ENCODE data around the gene CRLF3.
"Not testable (repeated sequence)": the region's sequence is repeated elsewhere in the genome, so short reads cannot be mapped to it uniquely, and the experiment has no call there.

CRLF3 gene

DNA sequence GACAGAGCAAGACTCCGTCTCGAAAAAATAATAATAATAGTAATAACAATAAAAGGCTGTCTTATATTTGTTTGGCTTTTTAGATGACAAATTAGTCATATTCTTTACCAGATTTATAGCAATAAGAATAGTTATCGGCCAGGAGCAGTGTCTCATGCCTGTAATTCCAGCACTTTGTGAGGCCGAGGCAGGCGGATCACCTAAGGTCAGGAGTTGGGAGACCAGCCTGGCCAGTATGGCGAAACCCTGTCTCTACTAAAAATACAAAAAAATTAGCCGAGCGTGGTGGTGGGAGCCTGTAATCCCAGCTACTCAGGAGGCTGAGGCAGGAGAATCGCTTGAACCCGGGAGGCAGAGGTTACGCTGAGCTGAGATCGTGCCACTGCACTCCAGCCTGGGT lies 10.3 kb downstream of the CRLF3 start:
- not testable (repeated sequence) for DNase-seq (ENCODE audit: low read depth)

GRCh38 chr17:30812218-30813177 lies 12.0 kb downstream of the CRLF3 start:
- peak; percentile 32 for DNase-seq (ENCODE audit: low read depth)

DNA sequence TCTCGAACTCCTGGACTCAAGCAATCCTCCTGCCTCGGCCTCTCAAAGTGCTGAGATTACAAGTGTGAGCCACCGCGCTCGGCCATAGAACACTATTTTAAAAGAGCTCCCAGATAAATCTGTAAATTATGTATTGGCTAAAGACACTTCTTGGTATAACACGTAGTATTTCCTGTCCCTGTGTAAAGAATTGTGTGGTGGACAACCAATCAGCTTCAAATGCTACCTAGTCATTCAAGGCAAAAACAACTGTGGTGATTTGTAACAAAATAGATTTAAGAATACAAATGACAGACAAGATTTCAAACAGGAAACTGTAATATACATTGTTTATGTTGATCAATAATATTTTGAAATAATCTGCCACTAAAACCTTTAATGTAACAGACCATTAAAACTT lies 14.6 kb downstream of the CRLF3 start:
- DNase-seq (ENCODE audit: low read depth): no peak

GRCh38 chr17:30808785-30809286 lies 15.7 kb downstream of the CRLF3 start:
- peak; percentile 45 for DNase-seq (ENCODE audit: low read depth)

DNA sequence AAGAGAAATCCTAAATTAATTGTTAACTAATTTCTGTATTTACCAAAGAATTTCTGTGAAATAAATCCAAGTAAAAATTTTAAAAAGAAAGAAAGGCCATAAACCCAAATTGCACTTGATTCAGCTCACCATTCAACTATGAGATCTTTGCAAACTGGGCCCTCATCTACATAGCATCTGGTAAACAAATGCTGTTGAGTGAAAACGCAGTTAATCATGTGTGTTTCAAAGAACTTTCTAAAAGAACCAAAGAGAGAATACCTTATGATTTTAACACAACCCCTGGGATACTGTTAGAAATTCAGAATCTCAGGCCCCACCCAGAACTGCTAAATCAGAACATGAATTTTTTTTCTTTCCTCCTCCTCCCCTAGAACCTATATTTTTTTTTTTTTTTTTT lies 16.6 kb downstream of the CRLF3 start:
- DNase-seq (ENCODE audit: low read depth): no peak

DNA sequence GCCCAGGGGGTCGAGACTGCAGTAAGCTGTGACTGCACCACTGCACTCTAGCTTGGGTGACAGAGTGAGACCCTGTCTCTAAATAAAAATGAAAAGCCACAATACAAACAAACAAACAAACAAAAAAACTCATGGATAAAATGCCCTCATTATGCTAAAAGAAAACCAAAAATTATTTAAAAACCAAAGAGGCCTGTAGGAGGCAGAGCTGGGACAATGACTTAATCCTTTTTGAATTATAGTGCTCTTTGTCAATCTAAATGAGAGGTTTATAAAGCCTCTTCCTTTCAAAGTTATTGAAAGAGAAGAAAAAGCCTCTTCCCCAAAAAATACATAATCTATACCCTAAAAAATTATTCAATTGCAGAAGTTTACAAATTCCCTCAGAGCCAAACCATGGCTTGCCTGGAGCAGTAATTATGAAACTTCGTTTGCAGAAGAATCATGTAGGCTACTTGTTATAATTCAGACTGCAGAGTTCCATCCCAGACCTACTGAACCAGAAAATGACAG lies 18.5 kb downstream of the CRLF3 start:
- DNase-seq (ENCODE audit: low read depth): no peak

- no peak for DNase-seq (ENCODE audit: low read depth)
Measured at GRCh38 chr17:30801671-30802070, 22.8 kb downstream of the CRLF3 start.

DNA sequence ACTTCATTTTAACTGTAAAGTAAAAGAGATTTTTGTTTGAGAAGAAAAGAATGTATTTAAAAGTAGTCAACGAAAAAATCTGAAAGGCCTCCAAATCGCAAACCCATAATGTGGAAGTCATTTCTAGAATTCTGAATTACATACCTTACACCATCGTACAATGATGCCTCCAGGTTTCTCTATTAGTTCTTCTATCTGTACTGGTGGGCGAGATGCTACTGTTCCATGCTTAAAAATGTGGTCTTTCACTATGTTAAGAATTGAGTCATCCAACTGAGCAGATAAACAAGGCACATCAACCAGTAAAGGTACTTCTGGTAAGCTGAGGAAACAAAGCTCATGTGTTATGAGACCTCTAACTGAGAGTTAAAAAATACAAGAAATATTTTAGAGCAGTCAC lies 28.5 kb downstream of the CRLF3 start:
- DNase-seq (ENCODE audit: low read depth): no peak

- DNase-seq (ENCODE audit: low read depth): no peak
Measured at GRCh38 chr17:30794372-30794771, 30.1 kb downstream of the CRLF3 start.

DNA sequence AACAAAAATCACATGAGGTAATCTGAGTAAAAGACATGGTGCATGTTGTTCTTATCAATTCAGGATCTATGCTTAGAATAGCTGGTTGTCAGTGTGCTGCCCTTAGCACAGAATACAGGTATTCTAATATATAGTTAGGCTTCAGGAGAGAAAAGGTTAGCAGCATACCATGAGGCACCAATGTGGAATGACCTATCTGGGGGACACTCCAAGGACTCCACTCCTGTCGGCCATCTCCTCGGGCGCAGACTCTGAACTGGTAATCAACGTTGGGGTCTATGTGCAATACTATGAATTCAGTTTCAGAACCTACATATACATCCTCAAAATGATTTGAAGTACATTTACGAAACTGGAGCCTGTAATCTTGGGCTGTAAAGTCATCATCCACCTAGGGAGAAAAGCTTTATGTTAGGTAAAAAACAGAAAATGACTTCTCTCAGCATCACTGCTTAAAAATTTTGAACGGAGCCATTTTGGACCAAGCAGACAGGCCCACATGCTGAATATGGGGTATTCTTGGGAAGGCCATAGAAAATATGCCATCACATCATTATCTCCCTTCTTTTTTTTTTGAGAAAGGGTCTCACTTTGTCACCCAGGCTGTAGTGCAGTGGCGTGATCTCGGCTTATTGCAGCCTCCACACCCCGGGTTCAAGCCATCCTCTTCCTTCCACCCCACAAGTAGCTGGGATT lies 31.1 kb downstream of the CRLF3 start:
- no peak for DNase-seq (ENCODE audit: low read depth)

DNA sequence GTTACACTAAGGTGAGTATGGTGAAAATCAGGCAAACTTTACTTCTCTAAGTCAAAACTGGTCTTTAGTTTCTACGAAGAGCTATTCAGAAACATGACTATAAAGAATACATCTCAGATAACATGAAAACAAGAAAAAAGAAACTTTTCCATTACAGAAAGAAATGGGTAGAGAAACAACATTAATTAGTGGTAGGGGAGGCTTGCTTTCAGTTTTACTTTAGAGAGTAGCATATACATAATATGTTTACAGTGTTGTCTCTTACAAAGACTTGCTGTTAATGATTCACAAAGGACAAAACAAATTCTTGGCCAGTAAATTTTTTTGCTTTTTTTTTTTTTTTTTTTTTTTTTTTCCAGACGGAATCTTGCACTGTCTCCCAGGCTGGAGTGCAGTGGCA lies 34.2 kb downstream of the CRLF3 start:
- DNase-seq (ENCODE audit: low read depth): no peak

- no peak for DNase-seq (ENCODE audit: low read depth)
Measured at GRCh38 chr17:30788918-30789317, 35.6 kb downstream of the CRLF3 start.

DNA sequence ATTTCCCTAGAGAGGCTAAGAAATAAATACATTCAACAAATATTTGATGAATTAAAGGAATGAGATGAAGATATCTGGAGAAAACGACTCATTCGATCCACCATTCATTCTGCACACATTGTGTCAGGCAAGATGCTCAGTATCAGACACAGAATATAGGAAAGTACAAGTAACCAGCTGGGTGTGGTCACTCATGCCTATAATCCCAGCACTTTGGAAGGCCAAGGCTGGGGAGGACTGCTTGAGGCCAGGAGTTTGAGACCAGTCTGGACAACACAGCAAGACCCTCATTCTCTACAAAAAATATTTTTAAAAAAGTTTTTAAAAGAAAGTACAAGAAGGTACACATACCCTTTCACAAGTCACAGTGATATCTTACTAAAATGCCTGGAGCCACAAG lies 42.3 kb downstream of the CRLF3 start:
- DNase-seq (ENCODE audit: low read depth): no peak

DNA sequence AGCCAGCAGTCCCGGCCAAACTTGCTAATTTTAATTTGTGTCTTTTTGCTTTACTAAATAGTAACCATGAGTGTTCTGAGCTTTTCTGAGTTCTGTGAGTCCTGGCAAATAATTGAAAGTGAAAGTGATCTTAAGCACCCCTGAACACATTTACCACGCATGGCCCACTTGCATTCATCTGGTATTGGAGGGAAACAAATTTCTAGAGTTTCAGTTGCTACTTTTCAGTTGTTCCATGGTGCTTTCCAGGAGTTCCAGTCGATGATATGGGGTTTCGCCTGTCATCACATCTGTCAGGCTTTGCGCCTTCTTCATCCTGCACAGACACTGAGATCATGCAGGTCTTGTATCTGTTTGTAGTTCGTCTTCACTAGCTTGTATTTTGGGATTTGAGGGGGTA lies 44.1 kb downstream of the CRLF3 start:
- no peak for DNase-seq (ENCODE audit: low read depth)

DNA sequence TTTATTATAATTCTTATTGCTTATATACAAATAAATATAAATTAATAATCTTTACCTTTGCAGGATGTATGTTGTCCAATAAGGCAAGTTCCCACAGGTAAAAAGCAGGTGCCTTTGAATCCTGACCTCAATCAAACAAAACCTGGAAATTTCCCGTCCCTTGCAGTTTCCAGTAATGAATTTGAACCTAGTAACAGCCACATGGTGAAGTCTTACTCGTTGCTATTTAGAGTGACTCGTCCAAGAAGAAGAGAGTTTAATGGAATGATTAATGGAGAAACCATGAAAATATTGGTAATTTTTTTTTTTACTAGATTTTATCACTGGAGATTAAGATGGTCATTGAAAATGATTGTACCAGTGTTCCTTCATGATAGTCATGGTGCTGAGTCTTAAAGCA lies 55.7 kb downstream of the CRLF3 start:
- DNase-seq (ENCODE audit: low read depth): not testable (repeated sequence)

GRCh38 chr17:30767641-30768404 lies 56.7 kb downstream of the CRLF3 start:
- DNase-seq (ENCODE audit: low read depth): peak; percentile 42

DNA sequence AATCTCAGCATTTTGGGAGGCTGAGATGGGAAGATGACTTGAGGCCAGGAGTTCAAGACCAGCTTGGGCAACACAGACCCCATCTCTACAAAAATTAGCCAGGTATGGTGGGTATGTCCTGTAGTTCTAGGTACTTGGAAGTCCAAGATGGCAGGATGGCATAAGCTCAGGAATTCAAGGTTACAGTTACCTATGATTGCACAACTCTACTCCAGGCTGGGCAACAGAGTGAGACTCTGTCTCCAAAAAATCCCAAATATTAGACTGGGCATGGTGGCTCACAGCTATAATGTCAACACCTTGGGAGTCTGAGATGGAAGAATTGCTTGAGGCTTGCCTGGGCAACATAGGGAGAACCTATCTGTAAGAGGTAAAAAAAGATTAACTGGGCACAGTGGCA lies 63.4 kb downstream of the CRLF3 start:
- DNase-seq (ENCODE audit: low read depth): no peak

DNA sequence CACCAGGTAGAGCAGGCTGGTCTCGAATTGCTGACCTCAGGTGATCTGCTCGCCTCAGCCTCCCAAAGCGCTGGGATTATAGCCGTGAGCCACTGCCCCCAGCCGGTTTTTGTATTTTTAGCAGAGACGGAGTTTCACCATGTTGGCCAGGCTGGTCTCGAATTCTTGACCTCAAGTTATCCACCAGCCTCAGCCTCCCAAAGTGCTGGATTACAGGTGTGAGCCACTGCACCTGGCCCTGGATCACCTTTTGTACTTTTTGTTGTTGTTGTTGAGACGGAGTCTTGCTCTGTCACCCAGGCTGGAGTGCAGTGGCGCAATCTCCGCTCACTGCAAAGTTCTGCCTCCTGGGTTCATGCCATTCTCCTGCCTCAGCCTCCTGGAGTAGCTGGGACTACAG lies 71.2 kb downstream of the CRLF3 start:
- not testable (repeated sequence) for DNase-seq (ENCODE audit: low read depth)

DNA sequence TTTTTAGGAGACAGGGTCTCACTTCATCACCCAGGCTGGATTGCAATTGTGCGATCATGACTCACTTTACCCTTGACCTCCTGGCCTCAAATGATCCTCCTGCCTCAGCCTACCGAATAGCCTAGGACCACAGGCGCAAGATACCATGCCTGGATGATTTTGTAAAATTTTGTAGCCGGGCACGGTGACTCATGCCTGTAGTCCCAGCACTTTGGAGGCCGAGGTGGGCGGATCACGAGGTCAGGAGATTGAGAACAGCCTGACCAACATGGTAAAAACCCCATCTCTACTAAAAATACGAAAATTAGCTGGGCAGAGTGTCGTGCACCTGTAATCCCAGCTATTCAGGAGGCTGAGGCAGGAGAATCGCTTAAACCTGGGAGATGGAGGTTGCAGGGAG lies 73.5 kb downstream of the CRLF3 start:
- not testable (repeated sequence) for DNase-seq (ENCODE audit: low read depth)

- not testable (repeated sequence) for DNase-seq (ENCODE audit: low read depth)
Measured at GRCh38 chr17:30747621-30748020, 76.9 kb downstream of the CRLF3 start.

DNA sequence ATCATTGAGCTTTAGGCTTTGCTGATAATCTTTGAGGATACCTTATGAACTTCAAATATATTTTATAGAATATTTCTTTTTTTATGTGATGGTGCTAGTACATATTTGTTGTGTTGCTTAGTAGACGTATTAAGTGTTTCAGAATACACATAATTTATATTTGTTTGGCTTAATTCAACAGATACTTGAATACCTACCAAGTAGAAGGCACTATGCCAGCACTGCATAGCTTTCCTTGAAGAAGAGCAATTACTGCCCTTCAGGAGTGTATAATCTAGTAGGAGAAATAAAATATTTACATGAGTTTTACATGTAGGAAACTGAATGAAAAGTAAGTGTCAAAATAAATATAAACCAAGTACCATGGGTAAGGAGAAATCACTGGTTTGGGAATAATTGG lies 81.8 kb downstream of the CRLF3 start:
- not testable (repeated sequence) for DNase-seq (ENCODE audit: low read depth)

GRCh38 chr17:30736371-30736770 lies 88.1 kb downstream of the CRLF3 start:
- not testable (repeated sequence) for DNase-seq (ENCODE audit: low read depth)
